HepG2 (cell line): ENCODE measurements around the gene LIME1. TPM values are rescaled to one million over a fixed set of nuclear protein-coding genes. Genes with fewer than 3 reads are reported as not detected.
A peak's percentile ranks its signal among the peaks of the same experiment; 100 is the strongest.

Experiments used
- EHMT2 ChIP-seq: fragments of 200-600 bp; sonication (generic); IDR thresholded peaks from 2 replicates; pipeline ENCODE4 v1.7.0; 2017; ENCODE audit warnings: antibody characterized with exemption, low read depth, low read length, borderline replicate concordance
- HMGA1 ChIP-seq: sonication (generic); formaldehyde crosslinking; conservative IDR thresholded peaks from 2 replicates; pipeline ENCODE4 v1.4.0; 2020; ENCODE audit warnings: missing genetic modification reagents
- HOXA3 ChIP-seq: sonication (generic); formaldehyde crosslinking; IDR thresholded peaks from 2 replicates; pipeline ENCODE4 v1.5.0; 2020; ENCODE audit warnings: missing genetic modification reagents
- IRF2 ChIP-seq: IDR thresholded peaks from 2 replicates; pipeline ENCODE4 v1.6.1; 2018; ENCODE audit warnings: missing genetic modification reagents, missing compliant biosample characterization
- JDP2 ChIP-seq: sonication (generic); formaldehyde crosslinking; IDR thresholded peaks from 2 replicates; pipeline ENCODE4 v1.8.1; 2022; ENCODE audit warnings: missing genetic modification reagents, borderline replicate concordance
- KLF12 ChIP-seq: sonication (generic); formaldehyde crosslinking; IDR thresholded peaks from 2 replicates; pipeline ENCODE4 v1.4.0; 2020; ENCODE audit warnings: missing genetic modification reagents, borderline replicate concordance
- NFYB ChIP-seq: sonication (generic); formaldehyde crosslinking; IDR thresholded peaks from 2 replicates; pipeline ENCODE4 v1.4.0; 2020; ENCODE audit warnings: missing genetic modification reagents
- NPAS2 ChIP-seq: sonication (generic); formaldehyde crosslinking; IDR thresholded peaks from 2 replicates; pipeline ENCODE4 v1.8.0; 2022; ENCODE audit warnings: mild to moderate bottlenecking, missing genetic modification reagents, borderline replicate concordance
- SPEN ChIP-seq: sonication (generic); formaldehyde crosslinking; IDR thresholded peaks from 2 replicates; pipeline ENCODE4 v1.5.1; 2020; ENCODE audit warnings: low read depth, mild to moderate bottlenecking, missing genetic modification reagents
- TBL1XR1 ChIP-seq: fragments of 150-350 bp; IDR thresholded peaks from 2 replicates; pipeline ENCODE4 v1.6.1; 2014; ENCODE audit warnings: borderline replicate concordance, low read length; ENCODE audit not compliant: partially characterized antibody
- TBX3 ChIP-seq: fragments of 450-650 bp; IDR thresholded peaks from 2 replicates; pipeline ENCODE4 v1.6.1; 2017; ENCODE audit warnings: antibody characterized with exemption, mild to moderate bottlenecking, inconsistent platforms, borderline replicate concordance
- ZNF180 ChIP-seq: sonication (generic); formaldehyde crosslinking; IDR thresholded peaks from 2 replicates; pipeline ENCODE4 v1.4.0; 2020; ENCODE audit warnings: low read depth, missing genetic modification reagents, borderline replicate concordance
- ZNF263 ChIP-seq: sonication (generic); formaldehyde crosslinking; IDR thresholded peaks from 2 replicates; pipeline ENCODE4 v1.4.0; 2020; ENCODE audit warnings: missing genetic modification reagents
- ZNF441 ChIP-seq: sonication (generic); formaldehyde crosslinking; IDR thresholded peaks from 2 replicates; pipeline ENCODE4 v1.7.0; 2021; ENCODE audit warnings: missing genetic modification reagents, borderline replicate concordance
- ZNF510 ChIP-seq: sonication (generic); formaldehyde crosslinking; IDR thresholded peaks from 2 replicates; pipeline ENCODE4 v1.4.0; 2020; ENCODE audit warnings: low read depth, mild to moderate bottlenecking, missing genetic modification reagents
- ZNF687 ChIP-seq: sonication (generic); formaldehyde crosslinking; IDR thresholded peaks from 2 replicates; pipeline ENCODE4 v1.5.1; 2020; ENCODE audit warnings: mild to moderate bottlenecking, missing genetic modification reagents, moderate library complexity
- ZNF724P ChIP-seq: sonication (generic); formaldehyde crosslinking; IDR thresholded peaks from 2 replicates; pipeline ENCODE4 v1.8.0; 2022; ENCODE audit warnings: missing genetic modification reagents, borderline replicate concordance
- ZNF891 ChIP-seq: sonication (generic); formaldehyde crosslinking; IDR thresholded peaks from 2 replicates; pipeline ENCODE4 v1.5.0; 2020; ENCODE audit warnings: mild to moderate bottlenecking, missing genetic modification reagents
- polyA plus RNA-seq, 8 experiments: library from polyadenylated mRNA; depleted of rRNA in 3 of 8; stranded (reverse) in 7 of 8; unstranded in 1 of 8; fragments of >200 nt; fragmentation: Illumina TruSeq in 4 of 8; extraction: Trizol in 4 of 8; gene quantifications; 2 replicates each; pipeline versions ENCODE4 v1.2.1 to v1.2.3, GENCODE V29; 2011 to 2016; ENCODE audit warnings: low read depth in 4 of 8, missing spikeins in 1 of 8, mixed read lengths in 1 of 8; ENCODE audit not compliant: insufficient read depth in 1 of 8
- total RNA-seq, 5 experiments: library from RNA; depleted of rRNA; stranded (reverse); fragments of >200 nt; fragmentation: Illumina TruSeq; extraction: Trizol; gene quantifications; 2 replicates each; pipeline ENCODE4 v1.2.3, GENCODE V29; 2016; ENCODE audit warnings: low read depth in 1 of 5
- TF ChIP-seq, protein P1 (sequence below): IDR thresholded peaks from 2 replicates; pipeline ENCODE4 v1.6.1; 2018; ENCODE audit warnings: missing genetic modification reagents, mild to moderate bottlenecking, missing compliant biosample characterization
- TF ChIP-seq, protein P2 (sequence below): sonication (generic); formaldehyde crosslinking; IDR thresholded peaks from 2 replicates; pipeline ENCODE4 v1.5.0; 2020; ENCODE audit warnings: missing genetic modification reagents, mild to moderate bottlenecking, borderline replicate concordance
- TF ChIP-seq, protein P3 (sequence below): sonication (generic); formaldehyde crosslinking; IDR thresholded peaks from 2 replicates; pipeline ENCODE4 v1.4.0; 2020; ENCODE audit warnings: mild to moderate bottlenecking, missing genetic modification reagents

The LIME1 gene
- total and polyA plus RNA-seq, 2 of the 13 experiments (the other 11 are each of a cell fraction or from before 2014, with no cell fraction given): 13.0 to 61.5 TPM

DNA sequence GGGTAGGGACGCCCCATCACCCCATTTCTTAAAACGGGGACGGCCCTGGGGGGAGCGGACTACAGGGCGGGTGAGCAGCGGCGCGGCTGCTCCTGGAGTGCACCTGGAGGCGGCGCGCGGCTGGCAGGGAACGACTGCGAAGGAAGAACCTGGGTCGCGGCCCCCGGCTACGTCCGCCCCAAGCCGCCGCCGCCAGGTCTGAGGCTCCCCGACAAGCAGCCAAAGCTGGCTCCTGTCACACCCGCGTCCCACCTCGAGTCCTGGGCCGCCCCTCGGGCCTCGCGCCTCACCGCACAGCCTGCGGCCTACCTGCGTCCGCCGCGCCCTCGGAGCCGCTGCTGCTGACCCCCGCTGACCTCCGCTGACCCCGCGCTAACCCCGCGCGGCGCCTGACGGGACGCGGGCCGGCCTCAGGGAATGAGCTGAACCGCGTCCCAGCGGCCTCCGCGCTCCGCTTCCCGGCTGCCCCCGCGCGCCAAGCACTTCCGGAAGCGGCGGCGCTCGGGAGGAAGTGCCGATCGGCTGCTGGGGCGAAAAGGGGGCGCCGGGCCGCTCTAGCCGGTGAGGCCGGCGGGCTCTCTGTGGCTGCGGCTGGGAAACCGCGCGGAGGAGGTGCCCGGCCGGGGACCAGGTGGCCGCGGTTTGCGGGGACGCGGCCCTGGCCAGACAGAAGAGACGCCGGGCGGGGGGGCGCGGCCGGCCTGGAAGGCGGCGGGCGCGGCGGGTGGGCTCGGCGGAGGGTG lies 28.7 kb upstream of the LIME1 start, which contains the start of the genes ARFRP1 and ZGPAT (continued):
- TF ChIP-seq, protein P1, sequence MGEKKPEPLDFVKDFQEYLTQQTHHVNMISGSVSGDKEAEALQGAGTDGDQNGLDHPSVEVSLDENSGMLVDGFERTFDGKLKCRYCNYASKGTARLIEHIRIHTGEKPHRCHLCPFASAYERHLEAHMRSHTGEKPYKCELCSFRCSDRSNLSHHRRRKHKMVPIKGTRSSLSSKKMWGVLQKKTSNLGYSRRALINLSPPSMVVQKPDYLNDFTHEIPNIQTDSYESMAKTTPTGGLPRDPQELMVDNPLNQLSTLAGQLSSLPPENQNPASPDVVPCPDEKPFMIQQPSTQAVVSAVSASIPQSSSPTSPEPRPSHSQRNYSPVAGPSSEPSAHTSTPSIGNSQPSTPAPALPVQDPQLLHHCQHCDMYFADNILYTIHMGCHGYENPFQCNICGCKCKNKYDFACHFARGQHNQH (CRISPR knock-in tag): peak; percentile 90
- TF ChIP-seq ZNF510 (no peak), HMGA1 (CRISPR knock-in tag) (no peak), IRF2 (CRISPR knock-in tag) (peak; percentile 95; the same call in 1 of the 2 replicates), HOXA3 (peak; percentile 98), NFYB (CRISPR knock-in tag) (peak; percentile 68), TBX3 (peak; percentile 20; the same call in 1 of the 2 replicates), NPAS2 (CRISPR knock-in tag) (no peak), JDP2 (CRISPR knock-in tag) (peak; percentile 82; the same call in 1 of the 2 replicates), KLF12 (CRISPR knock-in tag) (peak; percentile 91; the same call in 1 of the 2 replicates), ZNF687 (CRISPR knock-in tag) (peak; percentile 95), ZNF891 (CRISPR knock-in tag) (peak; percentile 96), ZNF180 (CRISPR knock-in tag) (no peak; the same call in none of the 2 replicates), SPEN (CRISPR knock-in tag) (peak; percentile 100), TBL1XR1 (peak; percentile 90), EHMT2 (no peak), ZNF724P (CRISPR knock-in tag) (peak; percentile 96; the same call in 1 of the 2 replicates), ZNF263 (CRISPR knock-in tag) (peak; percentile 79), ZNF441 (peak; percentile 83; the same call in 1 of the 2 replicates)
- TF ChIP-seq, protein P2, sequence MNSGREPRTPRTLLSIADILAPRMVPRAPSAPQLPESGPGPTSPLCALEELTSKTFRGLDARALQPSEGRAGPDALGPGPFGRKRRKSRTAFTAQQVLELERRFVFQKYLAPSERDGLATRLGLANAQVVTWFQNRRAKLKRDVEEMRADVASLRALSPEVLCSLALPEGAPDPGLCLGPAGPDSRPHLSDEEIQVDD (CRISPR knock-in tag): peak; percentile 97
- TF ChIP-seq, protein P3, sequence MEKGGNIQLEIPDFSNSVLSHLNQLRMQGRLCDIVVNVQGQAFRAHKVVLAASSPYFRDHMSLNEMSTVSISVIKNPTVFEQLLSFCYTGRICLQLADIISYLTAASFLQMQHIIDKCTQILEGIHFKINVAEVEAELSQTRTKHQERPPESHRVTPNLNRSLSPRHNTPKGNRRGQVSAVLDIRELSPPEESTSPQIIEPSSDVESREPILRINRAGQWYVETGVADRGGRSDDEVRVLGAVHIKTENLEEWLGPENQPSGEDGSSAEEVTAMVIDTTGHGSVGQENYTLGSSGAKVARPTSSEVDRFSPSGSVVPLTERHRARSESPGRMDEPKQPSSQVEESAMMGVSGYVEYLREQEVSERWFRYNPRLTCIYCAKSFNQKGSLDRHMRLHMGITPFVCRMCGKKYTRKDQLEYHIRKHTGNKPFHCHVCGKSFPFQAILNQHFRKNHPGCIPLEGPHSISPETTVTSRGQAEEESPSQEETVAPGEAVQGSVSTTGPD (CRISPR knock-in tag): no peak
